ENCODE measurements around the gene FAM171A2.

DNA sequence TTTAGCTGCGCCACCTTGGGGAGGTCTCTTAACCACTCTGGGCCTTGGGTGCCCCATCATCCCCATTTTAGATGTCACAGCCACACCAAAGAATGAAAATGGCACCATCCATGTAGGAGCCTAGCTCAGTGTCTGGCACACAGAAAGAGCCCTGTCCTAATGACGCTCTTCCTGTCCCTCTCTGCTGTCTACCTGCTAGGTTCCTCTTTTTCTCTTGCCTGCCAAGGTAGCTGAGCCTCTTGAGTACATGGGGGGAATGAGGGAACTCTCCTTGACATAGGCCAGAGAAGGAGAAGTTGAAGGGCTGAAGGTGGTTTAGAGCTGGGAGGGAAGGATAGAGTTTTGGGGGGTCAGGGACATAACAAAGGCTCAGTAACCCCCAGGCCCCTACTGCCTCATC, 53.5 kb downstream of the FAM171A2 start:
- no peak for TF ChIP-seq EZH2 (optimal IDR thresholded peaks at IDR 0.05; ENCODE audit: low read depth, low read length)
- TF ChIP-seq, protein P1, sequence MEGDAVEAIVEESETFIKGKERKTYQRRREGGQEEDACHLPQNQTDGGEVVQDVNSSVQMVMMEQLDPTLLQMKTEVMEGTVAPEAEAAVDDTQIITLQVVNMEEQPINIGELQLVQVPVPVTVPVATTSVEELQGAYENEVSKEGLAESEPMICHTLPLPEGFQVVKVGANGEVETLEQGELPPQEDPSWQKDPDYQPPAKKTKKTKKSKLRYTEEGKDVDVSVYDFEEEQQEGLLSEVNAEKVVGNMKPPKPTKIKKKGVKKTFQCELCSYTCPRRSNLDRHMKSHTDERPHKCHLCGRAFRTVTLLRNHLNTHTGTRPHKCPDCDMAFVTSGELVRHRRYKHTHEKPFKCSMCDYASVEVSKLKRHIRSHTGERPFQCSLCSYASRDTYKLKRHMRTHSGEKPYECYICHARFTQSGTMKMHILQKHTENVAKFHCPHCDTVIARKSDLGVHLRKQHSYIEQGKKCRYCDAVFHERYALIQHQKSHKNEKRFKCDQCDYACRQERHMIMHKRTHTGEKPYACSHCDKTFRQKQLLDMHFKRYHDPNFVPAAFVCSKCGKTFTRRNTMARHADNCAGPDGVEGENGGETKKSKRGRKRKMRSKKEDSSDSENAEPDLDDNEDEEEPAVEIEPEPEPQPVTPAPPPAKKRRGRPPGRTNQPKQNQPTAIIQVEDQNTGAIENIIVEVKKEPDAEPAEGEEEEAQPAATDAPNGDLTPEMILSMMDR (IDR thresholded peaks at IDR 0.05; ENCODE audit: low read length), result no peak
